Neural progenitor cell (in vitro differentiated cells): ENCODE results near the gene RPL27. TPM values are rescaled to one million over a fixed set of nuclear protein-coding genes. Genes with fewer than 3 reads are reported as not detected.
"Not testable (repeated sequence)": the region's sequence is repeated elsewhere in the genome, so short reads cannot be mapped to it uniquely, and the experiment has no call there.

Source experiments
- DNase-seq: peaks from one replicate; pipeline ENCODE4 v3.0.0-alpha.2; 2016; ENCODE audit warnings: low spot score
- H2AFZ ChIP-seq: fragments of 200-600 bp; sonication (generic); replicated peaks from 2 replicates; pipeline ENCODE4 v1.6.1; 2016; ENCODE audit warnings: antibody characterized with exemption
- H3F3A ChIP-seq: fragments of 200-600 bp; sonication (generic); 2 replicates; pipeline ENCODE4 v1.6.1; 2016; ENCODE audit warnings: antibody characterized with exemption, low read depth
- H3K27ac ChIP-seq: fragments of 200-600 bp; sonication (generic); 2 replicates; pipeline ENCODE4 v1.5.1; 2016; ENCODE audit warnings: mild to moderate bottlenecking
- H3K27me3 ChIP-seq: fragments of 200-600 bp; sonication (generic); 2 replicates; pipeline ENCODE4 v1.6.1; 2016; ENCODE audit warnings: mild to moderate bottlenecking, moderate library complexity
- H3K36me3 ChIP-seq: fragments of 200-600 bp; sonication (generic); 2 replicates; pipeline ENCODE4 v1.5.1; 2016
- H3K4me1 ChIP-seq: fragments of 200-600 bp; sonication (generic); 2 replicates; pipeline ENCODE4 v1.6.1; 2016; ENCODE audit warnings: mixed run types
- H3K4me2 ChIP-seq: fragments of 200-600 bp; sonication (generic); 2 replicates; pipeline ENCODE4 v1.6.1; 2016
- H3K4me3 ChIP-seq: fragments of 200-600 bp; sonication (generic); 2 replicates; pipeline ENCODE4 v1.5.1; 2016
- H3K79me2 ChIP-seq: fragments of 200-600 bp; sonication (generic); 2 replicates; pipeline ENCODE4 v1.6.1; 2016; ENCODE audit warnings: low read depth
- H3K9ac ChIP-seq: fragments of 200-600 bp; sonication (generic); 2 replicates; pipeline ENCODE4 v1.6.1; 2016
- H3K9me3 ChIP-seq: fragments of 200-600 bp; sonication (generic); 2 replicates; pipeline ENCODE4 v1.5.1; 2016; ENCODE audit warnings: low read depth
- H4K20me1 ChIP-seq: fragments of 200-600 bp; sonication (generic); 2 replicates; pipeline ENCODE4 v1.6.1; 2016; ENCODE audit warnings: low read depth
- H3K27ac Mint-ChIP-seq: 3 replicates; pipeline ENCODE4 v1.8.0; 2021; ENCODE audit warnings: mixed read lengths
- H3K27me3 Mint-ChIP-seq: 2 replicates; pipeline ENCODE4 v1.8.0; 2022; ENCODE audit warnings: low read depth, mild to moderate bottlenecking, inconsistent platforms, moderate library complexity, mixed read lengths; ENCODE audit not compliant: insufficient read depth
- H3K36me3 Mint-ChIP-seq: 3 replicates; pipeline ENCODE4 v1.8.0; 2021; ENCODE audit warnings: mixed read lengths
- H3K4me1 Mint-ChIP-seq: 3 replicates; pipeline ENCODE4 v1.8.0; 2021; ENCODE audit warnings: mixed read lengths
- H3K4me3 Mint-ChIP-seq: 3 replicates; pipeline ENCODE4 v1.8.0; 2021; ENCODE audit warnings: mild to moderate bottlenecking, moderate library complexity, mixed read lengths
- H3K9me3 Mint-ChIP-seq: 3 replicates; pipeline ENCODE4 v1.8.0; 2020; ENCODE audit warnings: mixed read lengths
- CTCF ChIP-seq: fragments of 200-600 bp; sonication (generic); IDR thresholded peaks from 2 replicates; pipeline ENCODE4 v1.5.1; 2017; ENCODE audit warnings: antibody characterized with exemption, mild to moderate bottlenecking
- EZH2 ChIP-seq: fragments of 200-600 bp; sonication (generic); IDR thresholded peaks from 2 replicates; pipeline ENCODE4 v1.6.1; 2017; ENCODE audit warnings: antibody characterized with exemption, mild to moderate bottlenecking, moderate library complexity
- EZH2phosphoT487 ChIP-seq: fragments of 200-600 bp; sonication (generic); IDR thresholded peaks from 2 replicates; pipeline ENCODE4 v1.6.1; 2017; ENCODE audit warnings: antibody characterized with exemption
- total RNA-seq: library from RNA; depleted of rRNA; stranded (reverse); fragments of >200 nt; gene quantifications from 2 replicates; pipeline ENCODE4 v1.2.3, GENCODE V29; 2015; ENCODE audit warnings: low replicate concordance

RPL27 gene
- total RNA-seq, 1 donor from 2014 or later, result 1,934 TPM

GRCh38 chr17:42991471-42991870, 6.7 kb upstream of the RPL27 start:
- Mint-ChIP-seq H3K4me3 (no peak overlapping the region), H3K9me3 (no peaks in the 10 kb centered on the region), H3K36me3 (peaks cover 31% of the 10 kb centered on the region)

GRCh38 chr17:42992872-42993271, 5.3 kb upstream of the RPL27 start:
- Histone ChIP-seq H3K9me3 (no peaks in the 10 kb centered on the region), H3K27me3 (no peaks in the 10 kb centered on the region), H3K27ac (no peak overlapping the region), H3K4me2 (no peak overlapping the region), H4K20me1 (no peaks in the 10 kb centered on the region), H3K79me2 (no peaks in the 10 kb centered on the region), H2AFZ (no peak overlapping the region), H3K9ac (no peak overlapping the region), H3K4me3 (no peak overlapping the region), H3F3A (peaks cover 21% of the 10 kb centered on the region), H3K4me1 (no peaks in the 10 kb centered on the region), H3K36me3 (no peaks in the 10 kb centered on the region)
- H3K27ac Mint-ChIP-seq, result no peak overlapping the region
- no peak for TF ChIP-seq CTCF
- TF ChIP-seq EZH2, result no peak
- TF ChIP-seq EZH2phosphoT487, result no peak
- peaks cover 29% of the 10 kb centered on the region for H3K36me3 Mint-ChIP-seq
- no peak for DNase-seq
- H3K4me1 Mint-ChIP-seq, result peaks cover 9% of the 10 kb centered on the region
- H3K9me3 Mint-ChIP-seq, result no peaks in the 10 kb centered on the region
- H3K27me3 Mint-ChIP-seq, result no peaks in the 10 kb centered on the region
- no peak overlapping the region for H3K4me3 Mint-ChIP-seq

More at GRCh38 chr17:42991471-42991870, 6.7 kb upstream of the RPL27 start:
- H3K27ac ChIP-seq, result no peak overlapping the region
- no peaks in the 10 kb centered on the region for H3K9me3 ChIP-seq
- H3K4me3 ChIP-seq, result no peak overlapping the region
- peaks cover 13% of the 10 kb centered on the region for H3F3A ChIP-seq
- no peak overlapping the region for H3K4me2 ChIP-seq
- no peaks in the 10 kb centered on the region for H4K20me1 ChIP-seq
- no peak overlapping the region for H2AFZ ChIP-seq
- no peak overlapping the region for H3K27ac Mint-ChIP-seq
- H3K9ac ChIP-seq, result no peak overlapping the region
- H3K27me3 ChIP-seq, result no peaks in the 10 kb centered on the region
- no peaks in the 10 kb centered on the region for H3K4me1 ChIP-seq
- no peaks in the 10 kb centered on the region for H3K79me2 ChIP-seq
- no peaks in the 10 kb centered on the region for H3K36me3 ChIP-seq
- TF ChIP-seq EZH2phosphoT487 (no peak), EZH2 (no peak)
- no peaks in the 10 kb centered on the region for H3K27me3 Mint-ChIP-seq
- H3K4me1 Mint-ChIP-seq, result peaks cover 2% of the 10 kb centered on the region
- no peak for DNase-seq

GRCh38 chr17:42993913-42994312, 4.3 kb upstream of the RPL27 start:
- H3K27ac ChIP-seq, H3K9me3 Mint-ChIP-seq, H3K4me2 ChIP-seq, H3K4me3 Mint-ChIP-seq, DNase-seq, H4K20me1 ChIP-seq, H3K79me2 ChIP-seq, H3K36me3 ChIP-seq, H3K9me3 ChIP-seq, H3K27me3 Mint-ChIP-seq, H3K27me3 ChIP-seq, H3K27ac Mint-ChIP-seq, H3K4me3 ChIP-seq, H3K9ac ChIP-seq, H2AFZ ChIP-seq, H3K4me1 ChIP-seq: not testable (repeated sequence)
- Mint-ChIP-seq H3K4me1 (peaks cover 13% of the 10 kb centered on the region), H3K36me3 (peaks cover 29% of the 10 kb centered on the region)
- peaks cover 27% of the 10 kb centered on the region for H3F3A ChIP-seq

GRCh38 chr17:42997390-42997983, 732 bp upstream of the RPL27 start:
- no peaks in the 10 kb centered on the region for H3K9me3 Mint-ChIP-seq
- H2AFZ ChIP-seq, result peak overlapping the region; percentile 87
- H3K9me3 ChIP-seq, result no peaks in the 10 kb centered on the region
- H3F3A ChIP-seq, result peaks cover 61% of the 10 kb centered on the region
- peaks cover 25% of the 10 kb centered on the region for H4K20me1 ChIP-seq
- peak overlapping the region; percentile 76 for H3K4me2 ChIP-seq
- DNase-seq, result no peak
- H3K9ac ChIP-seq, result no peak overlapping the region
- peaks cover 5% of the 10 kb centered on the region for H3K36me3 ChIP-seq
- H3K27me3 Mint-ChIP-seq, result no peaks in the 10 kb centered on the region
- peaks cover 26% of the 10 kb centered on the region for H3K36me3 Mint-ChIP-seq
- peaks cover 10% of the 10 kb centered on the region for H3K4me1 ChIP-seq
- H3K4me1 Mint-ChIP-seq, result peaks cover 24% of the 10 kb centered on the region
- H3K27me3 ChIP-seq, result no peaks in the 10 kb centered on the region
- H3K4me3 Mint-ChIP-seq, result peak overlapping the region; percentile 99
- H3K27ac ChIP-seq, result no peak overlapping the region
- H3K4me3 ChIP-seq, result peak overlapping the region; percentile 79
- peaks cover 32% of the 10 kb centered on the region for H3K79me2 ChIP-seq
- TF ChIP-seq EZH2phosphoT487 (no peak), CTCF (no peak), EZH2 (no peak)
- H3K27ac Mint-ChIP-seq, result peak overlapping the region; percentile 98
